RWPE2 (cell line): Measurements from ENCODE around the gene STRN.

Source experiments
- ATAC-seq: fragments of 200-7000 bp; cut with Tn5 transposase; 3 replicates; pipeline ENCODE4 v1.9.1; 2021; ENCODE audit warnings: low read depth
- DNase-seq: peaks from one replicate; pipeline ENCODE4 v3.0.0-alpha.2; 2020; ENCODE audit warnings: low spot score
- H3K27ac ChIP-seq: fragments of 450-650 bp; 2 replicates; pipeline ENCODE4 v1.5.1; 2017; ENCODE audit warnings: mild to moderate bottlenecking; ENCODE audit not compliant: poor library complexity, severe bottlenecking
- H3K27me3 ChIP-seq: fragments of 250-450 bp; sonication (Bioruptor Pico); 2 replicates; pipeline ENCODE4 v1.5.1; 2021; ENCODE audit warnings: mild to moderate bottlenecking, moderate library complexity; ENCODE audit not compliant: insufficient read depth, poor library complexity, severe bottlenecking
- H3K36me3 ChIP-seq: fragments of 250-450 bp; sonication (Bioruptor Pico); 2 replicates; pipeline ENCODE4 v1.5.1; 2020; ENCODE audit warnings: low read depth, mild to moderate bottlenecking, moderate library complexity
- H3K4me1 ChIP-seq: fragments of 250-450 bp; sonication (Bioruptor Pico); 2 replicates; pipeline ENCODE4 v1.5.1; 2021; ENCODE audit warnings: mild to moderate bottlenecking, moderate library complexity; ENCODE audit not compliant: insufficient read depth, poor library complexity, severe bottlenecking
- H3K4me3 ChIP-seq: fragments of 250-450 bp; sonication (Bioruptor Pico); 2 replicates; pipeline ENCODE4 v1.5.1; 2021; ENCODE audit warnings: mild to moderate bottlenecking, moderate library complexity; ENCODE audit not compliant: severe bottlenecking
- H3K9me3 ChIP-seq: fragments of 250-450 bp; sonication (Bioruptor Pico); 2 replicates; pipeline ENCODE4 v1.5.1; 2021; ENCODE audit warnings: mild to moderate bottlenecking, moderate library complexity; ENCODE audit not compliant: severe bottlenecking
- CTCF ChIP-seq: fragments of 450-650 bp; IDR thresholded peaks from one replicate; pipeline ENCODE4 v1.5.1; 2017; ENCODE audit warnings: mild to moderate bottlenecking, moderate library complexity; ENCODE audit not compliant: poor library complexity, severe bottlenecking

The STRN gene

DNA sequence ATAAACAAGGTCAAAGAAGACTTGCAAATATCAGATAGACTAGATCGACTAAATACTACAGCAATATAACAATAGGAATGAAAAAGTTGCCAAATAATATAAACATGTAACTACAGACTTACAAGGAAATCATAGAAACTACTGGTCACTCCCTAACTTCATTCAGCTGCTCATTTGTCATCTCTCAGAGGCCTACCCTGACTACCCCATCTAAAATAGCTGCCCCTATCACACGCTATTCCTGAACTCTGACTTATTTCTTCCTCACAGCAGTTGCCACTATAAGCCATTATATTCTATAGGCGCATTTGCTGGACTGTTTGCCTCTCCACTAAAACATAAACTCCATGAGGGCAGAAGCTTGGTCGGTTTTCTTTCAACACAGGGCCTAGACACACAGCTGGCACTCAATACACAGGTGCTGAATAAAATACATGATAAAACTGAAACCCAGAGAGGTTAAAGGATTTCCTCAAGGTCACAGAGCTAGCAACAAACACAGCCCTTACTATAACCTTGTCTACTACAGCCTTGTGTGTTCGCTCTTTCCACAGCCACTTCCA, 1.8 kb downstream of the STRN start:
- DNase-seq (no peak), ATAC-seq (no peak)
- Histone ChIP-seq H3K4me3 (no peak overlapping the region), H3K4me1 (peaks cover 16% of the 10 kb centered on the region), H3K36me3 (0 out of 2 replicates have a peak, but pooled peaks cover 2% of the 10 kb centered on the region), H3K9me3 (no peaks in the 10 kb centered on the region), H3K27ac (peak overlapping the region; percentile 71), H3K27me3 (no peaks in the 10 kb centered on the region)
- TF ChIP-seq CTCF, result no peak

- Histone ChIP-seq H3K4me3 (no peak overlapping the region), H3K4me1 (peaks cover 16% of the 10 kb centered on the region)
Observed at GRCh38 chr2:36963734-36964133, 2.6 kb downstream of the STRN start.

DNA sequence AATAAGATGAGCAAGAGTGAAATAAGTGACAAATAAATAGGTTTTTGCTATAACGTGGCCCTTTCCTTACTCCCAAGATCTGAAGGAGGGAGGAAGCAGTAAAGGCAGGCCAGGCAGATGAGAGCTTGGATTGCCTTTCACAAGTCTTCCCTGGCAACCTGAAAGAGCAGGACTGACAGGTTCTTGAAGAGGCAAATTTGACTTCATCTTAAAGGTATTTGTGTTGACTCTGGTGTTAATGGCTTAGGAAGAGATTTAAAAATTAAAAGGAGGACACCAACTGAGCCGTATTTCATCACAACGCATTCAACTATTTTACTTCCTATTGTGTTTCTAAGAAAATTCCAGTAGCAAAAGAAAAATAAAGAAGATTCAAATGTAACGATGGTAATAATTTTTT, 3.2 kb downstream of the STRN start:
- H3K4me1 ChIP-seq, result peaks cover 16% of the 10 kb centered on the region
- H3K36me3 ChIP-seq, result peaks cover 10% of the 10 kb centered on the region; the same call in 1 of the 2 replicates
- DNase-seq (no peak), ATAC-seq (no peak)
- H3K27me3 ChIP-seq, result no peaks in the 10 kb centered on the region
- no peaks in the 10 kb centered on the region for H3K9me3 ChIP-seq
- TF ChIP-seq CTCF, result no peak
- H3K27ac ChIP-seq, result no peak overlapping the region
- H3K4me3 ChIP-seq, result no peak overlapping the region

More at GRCh38 chr2:36963734-36964133, 2.6 kb downstream of the STRN start:
- no peak overlapping the region for H3K27ac ChIP-seq
- no peaks in the 10 kb centered on the region for H3K9me3 ChIP-seq
- ATAC-seq (no peak), DNase-seq (no peak)
- no peak for TF ChIP-seq CTCF
- no peaks in the 10 kb centered on the region for H3K27me3 ChIP-seq
- H3K36me3 ChIP-seq, result peaks cover 8% of the 10 kb centered on the region; the same call in 1 of the 2 replicates

DNA sequence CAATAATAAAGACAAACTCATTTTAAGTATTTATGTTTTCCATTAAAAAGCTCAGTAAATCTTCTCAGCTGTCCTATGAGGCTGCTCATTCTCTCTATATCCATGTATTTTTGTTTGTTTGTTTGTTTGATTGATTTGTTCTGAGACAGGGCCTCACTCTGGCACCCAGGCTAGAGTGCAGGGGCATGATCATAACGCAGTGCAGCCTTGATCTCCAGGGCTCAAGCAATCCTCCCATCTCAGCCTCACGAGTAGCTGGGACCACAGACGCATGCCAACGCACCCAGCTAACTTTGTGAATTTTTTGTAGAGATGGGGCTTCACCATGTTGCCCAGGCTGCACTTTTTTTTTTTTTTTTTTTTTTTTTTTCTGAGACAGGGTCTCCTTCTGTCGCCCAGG, 5.6 kb downstream of the STRN start:
- Histone ChIP-seq H3K9me3 (no peaks in the 10 kb centered on the region), H3K27ac (no peak overlapping the region), H3K4me1 (peaks cover 12% of the 10 kb centered on the region), H3K4me3 (no peak overlapping the region), H3K36me3 (peaks cover 10% of the 10 kb centered on the region; the same call in 1 of the 2 replicates), H3K27me3 (no peaks in the 10 kb centered on the region)
- no peak for TF ChIP-seq CTCF
- DNase-seq (no peak), ATAC-seq (no peak)

DNA sequence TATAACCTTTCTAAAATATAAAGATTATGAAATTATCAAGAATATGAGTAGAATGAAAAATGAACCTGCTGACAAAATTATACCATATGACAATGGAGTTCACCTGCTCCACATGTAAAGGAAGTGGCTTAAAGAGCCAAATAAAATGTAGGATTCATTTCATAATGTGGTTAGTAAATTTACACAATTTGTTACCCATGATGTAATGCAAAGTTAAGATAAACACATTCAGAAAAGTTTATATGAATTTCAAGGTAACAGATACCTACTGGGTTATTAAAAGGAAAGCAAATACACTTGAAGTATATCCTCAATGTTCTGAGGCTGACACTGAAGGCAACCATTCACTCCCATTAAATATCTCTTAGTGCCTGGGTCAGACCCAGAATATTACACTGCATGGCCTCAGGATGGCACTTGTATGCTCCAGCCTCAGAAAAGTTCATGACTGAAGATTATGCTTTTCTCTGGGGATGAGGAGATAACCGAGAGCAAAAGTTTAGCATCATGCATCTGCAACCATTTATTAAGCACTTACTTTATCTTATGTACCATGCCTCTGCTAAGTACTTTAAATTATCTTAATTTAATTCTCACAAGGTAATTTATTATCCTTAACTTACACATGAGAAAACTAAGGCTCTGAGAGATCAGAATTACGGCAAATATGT, 6.2 kb downstream of the STRN start:
- no peak for DNase-seq
- Histone ChIP-seq H3K4me1 (peaks cover 12% of the 10 kb centered on the region), H3K4me3 (no peak overlapping the region), H3K36me3 (peaks cover 10% of the 10 kb centered on the region; the same call in 1 of the 2 replicates), H3K27me3 (no peaks in the 10 kb centered on the region), H3K9me3 (no peaks in the 10 kb centered on the region), H3K27ac (no peak overlapping the region)
- TF ChIP-seq CTCF, result no peak
- ATAC-seq, result 0 out of 3 replicates have a peak, but pooled peaks have one; percentile 41
